ENCODE data around the gene TMC7. TPM values are rescaled to one million over a fixed set of nuclear protein-coding genes. Genes with fewer than 3 reads are reported as not detected.

The TMC7 gene
- total and polyA plus RNA-seq, 2 donors (not counting 1 experiment from before 2014, with no cell fraction given), result 0.18 to 1.5 TPM

GRCh38 chr16:18958621-18959029 lies 25.1 kb upstream of the TMC7 start:
- Histone ChIP-seq H4K20me1 (ENCODE audit: control insufficient read depth, extremely low read depth, insufficient read depth, low read length) (no peaks in the 10 kb centered on the region), H3K4me2 (ENCODE audit: extremely low read depth, insufficient read depth, low read length) (no peak overlapping the region), H3K27ac (ENCODE audit: insufficient read depth, low read length) (no peak overlapping the region), H3K4me3 (replicated peaks in 1 of 4; ENCODE audit: control extremely low read depth in 1 of 4, insufficient read depth in 1 of 4, low read depth in 3 of 4, low read length in 4 of 4) (no peak overlapping the region), H3K9me3 (ENCODE audit: control insufficient read depth, insufficient read depth, low read depth, low read length) (no peaks in the 10 kb centered on the region), H3K27me3 (ENCODE audit: control insufficient read depth, insufficient read depth, low read length) (no peaks in the 10 kb centered on the region), H2AFZ (ENCODE audit: low read length) (no peak overlapping the region), H3K36me3 (ENCODE audit: control insufficient read depth, insufficient read depth, low read length) (no peaks in the 10 kb centered on the region), H3K79me2 (ENCODE audit: control insufficient read depth, insufficient read depth, low read length) (no peaks in the 10 kb centered on the region), H3K4me1 (ENCODE audit: control insufficient read depth, extremely low read depth, insufficient read depth, low read length) (no peaks in the 10 kb centered on the region), H3K9ac (ENCODE audit: insufficient read depth, low read length) (no peak overlapping the region)
- DNase-seq (ENCODE audit: low read depth in 2 of 2), result no peak
- TF ChIP-seq EZH2 (IDR thresholded peaks at IDR 0.05; ENCODE audit: low read length, missing control alignments) (no peak), CTCF (conservative IDR thresholded peaks at IDR 0.05 in 1 of 2, IDR thresholded peaks at IDR 0.05 in 1 of 2; ENCODE audit: low read depth in 1 of 2, low read length in 2 of 2) (no peak)

- Histone ChIP-seq H3K4me2 (ENCODE audit: extremely low read depth, insufficient read depth, low read length) (no peak overlapping the region), H3K79me2 (ENCODE audit: control insufficient read depth, insufficient read depth, low read length) (no peaks in the 10 kb centered on the region), H3K4me3 (replicated peaks in 1 of 4; ENCODE audit: control extremely low read depth in 1 of 4, insufficient read depth in 1 of 4, low read depth in 3 of 4, low read length in 4 of 4) (no peak overlapping the region), H3K27ac (ENCODE audit: insufficient read depth, low read length) (no peak overlapping the region), H3K9ac (ENCODE audit: insufficient read depth, low read length) (no peak overlapping the region), H3K9me3 (ENCODE audit: control insufficient read depth, insufficient read depth, low read depth, low read length) (no peaks in the 10 kb centered on the region), H3K27me3 (ENCODE audit: control insufficient read depth, insufficient read depth, low read length) (no peaks in the 10 kb centered on the region), H3K4me1 (ENCODE audit: control insufficient read depth, extremely low read depth, insufficient read depth, low read length) (no peaks in the 10 kb centered on the region), H4K20me1 (ENCODE audit: control insufficient read depth, extremely low read depth, insufficient read depth, low read length) (no peaks in the 10 kb centered on the region), H2AFZ (ENCODE audit: low read length) (no peak overlapping the region), H3K36me3 (ENCODE audit: control insufficient read depth, insufficient read depth, low read length) (no peaks in the 10 kb centered on the region)
- DNase-seq (ENCODE audit: low read depth in 2 of 2), result peak in 1 of 2 donors; percentile 40
- no peak for TF ChIP-seq CTCF (conservative IDR thresholded peaks at IDR 0.05 in 1 of 2, IDR thresholded peaks at IDR 0.05 in 1 of 2; ENCODE audit: low read depth in 1 of 2, low read length in 2 of 2)
- TF ChIP-seq EZH2 (IDR thresholded peaks at IDR 0.05; ENCODE audit: low read length, missing control alignments), result no peak
These were observed 24.7 kb upstream of the TMC7 start for GRCh38 chr16:18959031-18959505.

GRCh38 chr16:18965555-18965954 lies 18.2 kb upstream of the TMC7 start:
- Histone ChIP-seq H2AFZ (ENCODE audit: low read length) (no peak overlapping the region), H3K27ac (ENCODE audit: insufficient read depth, low read length) (no peak overlapping the region), H4K20me1 (ENCODE audit: control insufficient read depth, extremely low read depth, insufficient read depth, low read length) (no peaks in the 10 kb centered on the region), H3K9me3 (ENCODE audit: control insufficient read depth, insufficient read depth, low read depth, low read length) (no peaks in the 10 kb centered on the region), H3K79me2 (ENCODE audit: control insufficient read depth, insufficient read depth, low read length) (no peaks in the 10 kb centered on the region), H3K4me3 (replicated peaks in 1 of 4; ENCODE audit: control extremely low read depth in 1 of 4, insufficient read depth in 1 of 4, low read depth in 3 of 4, low read length in 4 of 4) (no peak overlapping the region), H3K4me1 (ENCODE audit: control insufficient read depth, extremely low read depth, insufficient read depth, low read length) (peaks cover 2% of the 10 kb centered on the region), H3K27me3 (ENCODE audit: control insufficient read depth, insufficient read depth, low read length) (no peaks in the 10 kb centered on the region), H3K4me2 (ENCODE audit: extremely low read depth, insufficient read depth, low read length) (no peak overlapping the region), H3K9ac (ENCODE audit: insufficient read depth, low read length) (no peak overlapping the region), H3K36me3 (ENCODE audit: control insufficient read depth, insufficient read depth, low read length) (no peaks in the 10 kb centered on the region)
- TF ChIP-seq EZH2 (IDR thresholded peaks at IDR 0.05; ENCODE audit: low read length, missing control alignments), result no peak
- no peak for DNase-seq (ENCODE audit: low read depth in 2 of 2)
